Measurements from ENCODE around the gene CTAG1A.

- TF ChIP-seq CTCF (IDR thresholded peaks at IDR 0.05) (no peak), EZH2 (IDR thresholded peaks at IDR 0.05) (no peak), EZH2phosphoT487 (IDR thresholded peaks at IDR 0.05) (no peak)
Measured at GRCh38 chrX:154592505-154592904, 7.6 kb downstream of the CTAG1A start.

Data from neural progenitor cell (in vitro differentiated cells).